GM12892 (cell line): ENCODE data around the gene ITGA3.

Experiments used
- POLR2A ChIP-seq: IDR thresholded peaks from 2 replicates; pipeline ENCODE4 v1.6.1; 2011; ENCODE audit warnings: low read depth, low read length, control low read depth
- POLR2AphosphoS5 ChIP-seq: IDR thresholded peaks from 2 replicates; pipeline ENCODE4 v1.6.1; 2011; ENCODE audit warnings: low read depth, low read length, control low read depth
- TAF1 ChIP-seq: IDR thresholded peaks from 2 replicates; pipeline ENCODE4 v1.6.1; 2011; ENCODE audit warnings: low read depth, mild to moderate bottlenecking, control low read depth, low read length, borderline replicate concordance

DNA sequence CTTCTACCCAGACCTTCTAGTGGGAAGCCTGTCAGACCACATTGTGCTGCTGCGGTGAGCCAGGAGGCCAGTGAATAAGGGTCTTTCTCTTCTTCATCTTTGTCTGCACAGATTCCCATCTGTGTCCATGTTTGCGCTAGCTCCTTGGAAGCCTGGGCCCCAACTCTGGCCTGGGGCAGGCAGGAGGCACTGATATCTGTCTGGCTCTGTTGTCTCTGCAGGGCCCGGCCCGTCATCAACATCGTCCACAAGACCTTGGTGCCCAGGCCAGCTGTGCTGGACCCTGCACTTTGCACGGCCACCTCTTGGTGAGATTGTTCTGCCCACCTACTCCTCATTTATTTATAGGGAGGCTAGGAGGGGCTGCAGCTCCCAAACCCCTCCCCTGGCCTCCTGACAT lies 18.3 kb downstream of the ITGA3 start:
- TF ChIP-seq POLR2A, result no peak
- TF ChIP-seq POLR2AphosphoS5, result no peak
- no peak for TF ChIP-seq TAF1
